ENCODE data around the gene VIT.
"Not testable (repeated sequence)": the region's sequence is repeated elsewhere in the genome, so short reads cannot be mapped to it uniquely, and the experiment has no call there.

The VIT gene

DNA sequence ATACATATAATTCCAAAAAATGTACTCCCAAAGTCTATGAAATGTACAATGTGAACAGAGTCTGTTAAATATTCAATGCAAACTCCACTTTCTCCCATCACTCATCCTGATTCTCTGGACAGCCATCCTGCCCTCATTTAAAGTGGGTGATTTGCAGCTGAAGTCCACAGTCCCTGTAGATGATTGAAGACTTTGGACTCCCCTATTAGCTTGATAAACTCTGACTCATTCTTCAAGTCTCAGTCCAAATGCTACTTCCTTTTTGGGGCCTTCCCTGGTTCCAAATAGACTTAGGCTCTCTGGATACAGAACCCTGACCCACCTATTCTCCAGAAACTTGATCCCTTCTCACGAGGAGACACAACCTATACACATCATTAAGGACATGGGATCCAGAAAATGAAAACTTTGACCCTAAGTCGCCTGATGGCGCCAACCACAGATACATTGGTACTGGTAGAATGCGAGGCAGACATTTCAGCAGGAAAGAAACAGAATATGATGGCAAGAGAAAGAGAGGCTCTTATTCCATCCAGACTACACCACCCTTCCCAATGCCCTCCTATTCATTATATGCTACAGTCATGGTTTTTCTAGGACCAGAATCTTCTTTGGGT, 122.7 kb downstream of the VIT start:
- no peak overlapping the region for H3K4me3 ChIP-seq (ENCODE audit: low read depth, low read length)
- TF ChIP-seq, protein P1, sequence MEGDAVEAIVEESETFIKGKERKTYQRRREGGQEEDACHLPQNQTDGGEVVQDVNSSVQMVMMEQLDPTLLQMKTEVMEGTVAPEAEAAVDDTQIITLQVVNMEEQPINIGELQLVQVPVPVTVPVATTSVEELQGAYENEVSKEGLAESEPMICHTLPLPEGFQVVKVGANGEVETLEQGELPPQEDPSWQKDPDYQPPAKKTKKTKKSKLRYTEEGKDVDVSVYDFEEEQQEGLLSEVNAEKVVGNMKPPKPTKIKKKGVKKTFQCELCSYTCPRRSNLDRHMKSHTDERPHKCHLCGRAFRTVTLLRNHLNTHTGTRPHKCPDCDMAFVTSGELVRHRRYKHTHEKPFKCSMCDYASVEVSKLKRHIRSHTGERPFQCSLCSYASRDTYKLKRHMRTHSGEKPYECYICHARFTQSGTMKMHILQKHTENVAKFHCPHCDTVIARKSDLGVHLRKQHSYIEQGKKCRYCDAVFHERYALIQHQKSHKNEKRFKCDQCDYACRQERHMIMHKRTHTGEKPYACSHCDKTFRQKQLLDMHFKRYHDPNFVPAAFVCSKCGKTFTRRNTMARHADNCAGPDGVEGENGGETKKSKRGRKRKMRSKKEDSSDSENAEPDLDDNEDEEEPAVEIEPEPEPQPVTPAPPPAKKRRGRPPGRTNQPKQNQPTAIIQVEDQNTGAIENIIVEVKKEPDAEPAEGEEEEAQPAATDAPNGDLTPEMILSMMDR (IDR thresholded peaks at IDR 0.05; ENCODE audit: low read depth, low read length): no peak

DNA sequence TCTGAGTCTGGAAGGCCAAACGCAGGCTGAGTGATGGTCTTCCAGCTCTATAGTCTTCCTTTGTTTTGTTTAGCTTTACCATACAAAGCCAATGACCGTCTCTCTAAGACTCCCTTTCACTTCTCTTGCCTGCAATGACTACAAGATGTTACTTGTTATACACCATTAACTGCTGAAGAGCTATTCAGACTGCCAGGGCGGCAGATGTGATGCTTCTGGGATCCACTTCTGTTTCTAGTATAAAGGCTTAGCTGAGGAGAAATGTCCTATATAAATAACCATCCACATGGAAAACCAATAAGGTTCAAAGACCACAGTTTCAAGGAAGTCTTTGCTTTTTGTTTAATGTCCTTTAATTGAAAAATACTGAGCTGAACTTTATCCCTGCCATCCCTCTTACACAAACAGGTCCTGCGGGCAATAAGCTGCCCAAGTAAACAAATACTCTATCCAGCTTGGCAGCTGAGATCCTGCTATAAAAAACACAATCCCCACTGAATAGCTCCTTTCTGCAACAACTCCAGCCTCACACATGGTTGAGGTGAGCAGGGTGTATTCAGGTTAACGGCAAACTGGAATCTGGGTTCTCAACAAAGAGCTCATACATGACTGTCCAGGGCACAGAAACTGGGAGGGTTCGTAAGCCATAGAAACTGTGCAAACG, 124.6 kb downstream of the VIT start:
- no peak overlapping the region for H3K4me3 ChIP-seq (ENCODE audit: low read depth, low read length)
- TF ChIP-seq, protein P1 (IDR thresholded peaks at IDR 0.05; ENCODE audit: low read depth, low read length): no peak

DNA sequence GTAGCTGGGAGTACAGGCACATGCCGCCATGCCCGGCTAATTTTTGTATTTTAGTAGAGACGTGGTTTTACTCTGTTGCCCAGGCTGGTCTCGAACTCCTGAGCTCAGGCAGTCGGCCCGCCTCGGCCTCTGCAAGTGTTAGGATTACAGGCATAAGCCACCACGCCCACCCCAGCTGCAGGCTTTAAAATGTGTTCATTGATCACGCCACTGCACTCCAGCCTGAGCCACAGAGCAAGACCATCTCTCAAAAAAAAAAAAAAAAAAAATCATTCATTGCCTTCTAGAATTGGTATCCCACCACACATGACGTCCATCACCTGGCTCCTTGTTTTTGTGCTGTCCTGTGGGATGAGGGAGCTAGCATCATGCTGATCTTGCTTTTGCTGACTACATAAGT, 127.4 kb downstream of the VIT start:
- H3K4me3 ChIP-seq (ENCODE audit: low read depth, low read length): no peak overlapping the region
- TF ChIP-seq, protein P1 (IDR thresholded peaks at IDR 0.05; ENCODE audit: low read depth, low read length): no peak

DNA sequence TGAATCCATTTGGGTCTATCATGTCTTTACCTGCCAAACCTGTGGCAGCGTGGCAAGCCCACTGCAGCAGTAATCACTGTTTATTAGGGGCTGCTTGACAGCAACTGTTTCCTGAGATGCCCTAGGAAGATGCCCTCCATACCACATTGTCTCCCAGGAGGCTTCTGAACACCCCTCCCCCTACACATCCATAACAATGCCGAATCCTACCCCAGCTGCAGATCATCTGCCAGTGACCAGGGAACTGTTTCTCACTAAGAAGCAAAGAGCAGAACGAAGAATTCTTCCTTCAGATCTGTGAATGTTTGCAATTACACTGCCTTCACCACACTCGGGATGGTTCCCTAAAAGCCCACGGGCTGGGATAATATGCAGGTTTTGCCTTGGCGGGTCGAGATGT, 127.8 kb downstream of the VIT start:
- TF ChIP-seq, protein P1 (IDR thresholded peaks at IDR 0.05; ENCODE audit: low read depth, low read length): no peak
- no peak overlapping the region for H3K4me3 ChIP-seq (ENCODE audit: low read depth, low read length)

DNA sequence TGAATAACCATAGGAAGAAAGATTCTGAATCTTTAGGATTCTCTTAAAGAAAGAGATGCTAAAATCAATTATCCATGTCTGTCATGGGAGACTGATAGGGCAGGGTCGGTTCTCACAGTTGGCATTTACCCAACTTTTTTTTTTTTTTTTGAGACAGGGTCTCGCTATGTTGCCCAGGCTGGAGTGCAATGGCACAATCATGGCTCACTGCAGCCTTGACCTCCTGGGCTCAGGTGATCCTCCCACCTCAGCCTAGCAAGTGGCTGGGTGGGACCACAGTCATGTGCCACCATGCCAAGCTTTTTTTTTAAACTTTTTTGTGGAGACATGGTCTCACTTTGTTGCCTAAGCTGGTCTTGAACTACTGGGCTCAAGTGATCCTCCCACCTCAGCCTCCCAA, 128.2 kb downstream of the VIT start:
- not testable (repeated sequence) for H3K4me3 ChIP-seq (ENCODE audit: low read depth, low read length)

DNA sequence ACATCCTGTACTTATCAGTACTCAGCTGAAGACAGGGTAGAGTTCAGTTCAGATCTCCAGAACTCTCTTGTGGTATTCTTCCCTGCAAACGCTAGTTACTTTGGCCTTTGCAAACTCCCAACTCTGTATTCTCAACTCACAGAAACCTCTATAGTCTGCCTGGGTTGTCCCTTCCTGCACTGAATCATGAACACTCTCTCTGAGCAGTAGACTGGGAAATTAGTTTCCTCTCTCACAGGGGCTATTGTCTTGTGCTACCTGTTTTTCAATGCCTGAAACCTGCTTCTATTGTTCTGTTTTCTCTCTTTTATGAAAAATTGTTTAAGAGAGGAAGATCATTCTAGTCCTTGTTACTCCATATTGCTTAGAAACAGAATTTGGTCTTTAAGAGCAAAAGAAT, 134.7 kb downstream of the VIT start:
- no peak overlapping the region for H3K4me3 ChIP-seq (ENCODE audit: low read depth, low read length)
- TF ChIP-seq, protein P1 (IDR thresholded peaks at IDR 0.05; ENCODE audit: low read depth, low read length): no peak

DNA sequence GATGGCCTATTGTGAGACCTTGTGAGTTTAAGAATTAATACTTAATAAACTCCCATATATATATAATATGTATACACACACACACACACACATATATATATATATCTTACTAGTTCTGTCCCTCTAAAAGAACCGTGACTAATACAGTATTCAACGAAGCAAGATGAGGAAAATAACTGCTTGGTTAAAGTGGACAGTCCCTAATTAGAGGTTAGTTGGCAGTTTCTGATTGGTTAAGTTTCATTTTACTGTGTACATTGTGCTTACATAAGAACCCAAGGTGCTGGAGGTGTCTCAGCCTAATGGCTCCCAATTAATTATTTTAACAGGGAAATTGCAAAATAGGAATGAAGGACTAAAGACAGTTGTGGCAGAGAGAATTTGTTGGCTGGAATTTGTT, 137.7 kb downstream of the VIT start:
- no peak overlapping the region for H3K4me3 ChIP-seq (ENCODE audit: low read depth, low read length)
- TF ChIP-seq, protein P1 (IDR thresholded peaks at IDR 0.05; ENCODE audit: low read depth, low read length): no peak
